ENCODE data around the gene TM4SF4. TPM values are rescaled to one million over a fixed set of nuclear protein-coding genes. Genes with fewer than 3 reads are reported as not detected.

Gene TM4SF4
- total and polyA plus RNA-seq, 5 donors: not detected

GRCh38 chr3:149551500-149551899, 77.0 kb downstream of the TM4SF4 start:
- no peak overlapping the region for H3K27ac ChIP-seq (ENCODE audit: low read length)
- no peak overlapping the region for H3K4me3 ChIP-seq (ENCODE audit: low read length)
- no peak for DNase-seq
- intact Hi-C loops (cut with DNase I): loop anchor here in 1 of 4 donors (10.0 kb wide), 1 partner anchor 103 kb away; the partner anchor contains the start of gene WWTR1
- no peaks in the 10 kb centered on the region for H3K9me3 ChIP-seq (ENCODE audit: control insufficient read depth, low read length)
- peaks cover 17% of the 10 kb centered on the region for H3K4me1 ChIP-seq (ENCODE audit: control insufficient read depth, insufficient read depth, low read length)
- H3K27me3 ChIP-seq (ENCODE audit: control insufficient read depth, insufficient read depth): no peaks in the 10 kb centered on the region
- ATAC-seq: no peak

- ATAC-seq (no peak), DNase-seq (no peak)
- Histone ChIP-seq H3K4me3 (ENCODE audit: low read length) (no peak overlapping the region), H3K9me3 (ENCODE audit: control insufficient read depth, low read length) (no peaks in the 10 kb centered on the region), H3K27me3 (ENCODE audit: control insufficient read depth, insufficient read depth) (no peaks in the 10 kb centered on the region), H3K27ac (ENCODE audit: low read length) (no peak overlapping the region), H3K4me1 (ENCODE audit: control insufficient read depth, insufficient read depth, low read length) (peaks cover 17% of the 10 kb centered on the region)
- intact Hi-C loops (cut with DNase I): loop anchor here in 1 of 4 donors (10.0 kb wide), 1 partner anchor 102 kb away; the partner anchor contains the start of gene WWTR1
- WGBS: 80% methylated on average over 2 of the region's 2 CpGs
These were observed 78.2 kb downstream of the TM4SF4 start for GRCh38 chr3:149552700-149553099.

Other genes starting within 250 kb of the TM4SF4 start
- gene TM4SF18, start 141.1 kb upstream of the TM4SF4 start, total RNA-seq: 1 to 10 TPM; 2.9 to 6.1 (median 5.2) TPM
- 4.5 TPM for gene TM4SF18, start 141.1 kb upstream of the TM4SF4 start, polyA plus RNA-seq
- gene TM4SF1, start 97.0 kb upstream of the TM4SF4 start, total RNA-seq: 100 to 1,000 TPM in 1 of 4 donors, 10 to 100 TPM in 3; 70.8 to 105 (median 83.6) TPM
- 130 TPM for gene TM4SF1, start 97.0 kb upstream of the TM4SF4 start, polyA plus RNA-seq
- gene WWTR1, start 183.3 kb downstream of the TM4SF4 start, total RNA-seq: 10 to 100 TPM; 48.2 to 99.2 (median 56.9) TPM
- gene WWTR1, start 183.3 kb downstream of the TM4SF4 start, polyA plus RNA-seq: 23.0 TPM

All from right cardiac atrium (tissue), 5 donors.